Measurements from ENCODE around the gene TSKU. TPM values are rescaled to one million over a fixed set of nuclear protein-coding genes. Genes with fewer than 3 reads are reported as not detected.

Gene TSKU
- total and polyA plus RNA-seq, 2 experiments from 2014 or later, result 11.7 to 31.1 TPM

GRCh38 chr11:76747915-76748860, 35.0 kb upstream of the TSKU start:
- no peaks in the 10 kb centered on the region for H3K9me3 Mint-ChIP-seq
- H3K79me2 ChIP-seq (replicated peaks; ENCODE audit: insufficient read depth), result no peaks in the 10 kb centered on the region
- H3K27me3 Mint-ChIP-seq (ENCODE audit: insufficient read depth, low read depth, poor library complexity), result peaks cover 10% of the 10 kb centered on the region
- H3K4me2 ChIP-seq, result no peak overlapping the region
- DNase-seq (ENCODE audit: low spot score) (no peak), ATAC-seq (no peak)
- peaks cover 40% of the 10 kb centered on the region for H3K4me1 Mint-ChIP-seq
- no peak for TF ChIP-seq STAT1 (IDR thresholded peaks at IDR 0.05; ENCODE audit: unreplicated experiment)
- no peak for TF ChIP-seq REST (IDR thresholded peaks at IDR 0.05; ENCODE audit: unreplicated experiment)
- TF ChIP-seq POLR2AphosphoS5 (IDR thresholded peaks at IDR 0.05; ENCODE audit: low read depth), result no peak
- no peak for TF ChIP-seq EZH2 (IDR thresholded peaks at IDR 0.05; ENCODE audit: low read depth, unreplicated experiment)
- TF ChIP-seq ETS1 (IDR thresholded peaks at IDR 0.05), result no peak
- H3F3A ChIP-seq (replicated peaks; ENCODE audit: low read depth), result no peaks in the 10 kb centered on the region
- H3K27ac ChIP-seq (ENCODE audit: low read depth), result no peak overlapping the region
- no peaks in the 10 kb centered on the region for H3K36me3 ChIP-seq (ENCODE audit: insufficient read depth)
- peaks cover 11% of the 10 kb centered on the region for H3K4me1 ChIP-seq (ENCODE audit: insufficient read depth)
- no peaks in the 10 kb centered on the region for H3K27me3 ChIP-seq (ENCODE audit: insufficient read depth)
- H3K27ac Mint-ChIP-seq, result no peak overlapping the region
- H3K4me3 ChIP-seq, result no peak overlapping the region
- H3K9me2 ChIP-seq (ENCODE audit: insufficient read depth), result no peaks in the 10 kb centered on the region
- H3K4me3 Mint-ChIP-seq, result no peak overlapping the region
- peak overlapping the region; percentile 84 for H2AFZ ChIP-seq
- H3K36me3 Mint-ChIP-seq (ENCODE audit: low read depth), result no peaks in the 10 kb centered on the region
- H4K20me1 ChIP-seq (replicated peaks; ENCODE audit: insufficient read depth), result no peaks in the 10 kb centered on the region

GRCh38 chr11:76748948-76749347, 34.2 kb upstream of the TSKU start:
- Histone ChIP-seq H2AFZ (no peak overlapping the region), H3K27ac (ENCODE audit: low read depth) (no peak overlapping the region), H3K4me3 (no peak overlapping the region), H3K36me3 (ENCODE audit: insufficient read depth) (no peaks in the 10 kb centered on the region), H3F3A (replicated peaks; ENCODE audit: low read depth) (no peaks in the 10 kb centered on the region), H3K4me2 (no peak overlapping the region), H3K9me2 (ENCODE audit: insufficient read depth) (no peaks in the 10 kb centered on the region), H4K20me1 (replicated peaks; ENCODE audit: insufficient read depth) (no peaks in the 10 kb centered on the region), H3K27me3 (ENCODE audit: insufficient read depth) (no peaks in the 10 kb centered on the region), H3K4me1 (ENCODE audit: insufficient read depth) (peaks cover 11% of the 10 kb centered on the region), H3K79me2 (replicated peaks; ENCODE audit: insufficient read depth) (no peaks in the 10 kb centered on the region)
- peaks cover 41% of the 10 kb centered on the region for H3K4me1 Mint-ChIP-seq
- DNase-seq (ENCODE audit: low spot score) (no peak), ATAC-seq (no peak)
- H3K27ac Mint-ChIP-seq, result no peak overlapping the region
- no peaks in the 10 kb centered on the region for H3K9me3 Mint-ChIP-seq
- H3K27me3 Mint-ChIP-seq (ENCODE audit: insufficient read depth, low read depth, poor library complexity), result peaks cover 17% of the 10 kb centered on the region
- H3K4me3 Mint-ChIP-seq, result no peak overlapping the region
- H3K36me3 Mint-ChIP-seq (ENCODE audit: low read depth), result no peaks in the 10 kb centered on the region
- TF ChIP-seq EZH2 (IDR thresholded peaks at IDR 0.05; ENCODE audit: low read depth, unreplicated experiment), result no peak
- TF ChIP-seq JUNB (IDR thresholded peaks at IDR 0.05; ENCODE audit: unreplicated experiment), result no peak
- TF ChIP-seq NANOG (IDR thresholded peaks at IDR 0.05; ENCODE audit: borderline replicate concordance), result no peak
- TF ChIP-seq ETS1 (IDR thresholded peaks at IDR 0.05), result no peak
- TF ChIP-seq ZNF331 (CRISPR knock-in tag; IDR thresholded peaks at IDR 0.05; ENCODE audit: low read depth), result no peak
- no peak for TF ChIP-seq CREB1 (CRISPR knock-in tag; IDR thresholded peaks at IDR 0.05; ENCODE audit: low read depth)
- no peak for TF ChIP-seq REST (IDR thresholded peaks at IDR 0.05; ENCODE audit: unreplicated experiment)
- no peak for TF ChIP-seq STAT1 (IDR thresholded peaks at IDR 0.05; ENCODE audit: unreplicated experiment)

All from GM23338 (cell line).